K562 (cell line): ENCODE data around the gene NACA2. TPM values are rescaled to one million over a fixed set of nuclear protein-coding genes. Genes with fewer than 3 reads are reported as not detected.

Experiments
- ATAC-seq: fragments of 200-7000 bp; cut with Tn5 transposase; 3 replicates; pipeline ENCODE4 v1.9.1; 2020; ENCODE audit warnings: moderate library complexity
- BruUV-seq: library from RNA; stranded (reverse); fragments of 400-500 nt; replicated peaks from 2 replicates; lab custom pipeline; 2021; lab: Mats Ljungman, UMichigan
- CTCF ChIA-PET: fragments of 300-600 bp; formaldehyde crosslinking; extraction: SDS; loops from one replicate; lab custom pipeline; 2021; ENCODE audit warnings: low intra/inter-chr PET ratio; lab: Yijun Ruan, JAX
- POLR2A ChIA-PET: fragments of 300-600, 350-650 bp; sonication (Branson Sonifier 250); formaldehyde crosslinking; extraction: SDS; loops from one replicate; lab custom pipeline; 2021; ENCODE audit warnings: antibody characterized with exemption, inconsistent platforms; lab: Yijun Ruan, JAX
- DNase-seq, 4 experiments: peaks; one replicate each; pipeline versions ENCODE4 v3.0.0 to v3.0.0-alpha.2; 2011 to 2018; ENCODE audit warnings: low spot score in 3 of 4, mixed read lengths in 3 of 4; ENCODE audit errors: extremely low read depth in 1 of 4
- FAIRE-seq: peaks from 2 replicates; lab custom pipeline; 2011; peaks lifted over from hg19 to GRCh38; lab: Jason Lieb, UNC
- H2AFZ ChIP-seq: 2 replicates; pipeline ENCODE4 v1.6.0; 2011; ENCODE audit warnings: low read depth, low read length, control low read depth, inconsistent platforms
- H3K27ac ChIP-seq: fragments of 200-600 bp; 3 replicates; pipeline ENCODE4 v1.8.0; 2011; ENCODE audit warnings: low read depth, mild to moderate bottlenecking, control low read depth, inconsistent platforms, low read length, moderate library complexity, mixed read lengths; ENCODE audit errors: extremely low read depth
- H3K27me3 ChIP-seq, 2 experiments: fragments of 300-600 bp in 1 of 2; 2 replicates in 1 of 2; 3 replicates in 1 of 2; pipeline versions ENCODE4 v1.6.0 to v1.8.0; 2011; ENCODE audit warnings: inconsistent platforms in 2 of 2, low read length in 2 of 2, mild to moderate bottlenecking in 1 of 2, mixed read lengths in 1 of 2, moderate library complexity in 1 of 2; ENCODE audit not compliant: control insufficient read depth in 2 of 2, insufficient read depth in 2 of 2
- H3K36me3 ChIP-seq: fragments of 300-600 bp; 3 replicates; pipeline ENCODE4 v1.8.0; 2011; ENCODE audit warnings: mild to moderate bottlenecking, low read length, inconsistent platforms; ENCODE audit not compliant: control insufficient read depth, insufficient read depth
- H3K4me1 ChIP-seq, 2 experiments: fragments of 200-600 bp in 1 of 2; replicated peaks in 1 of 2; 2 replicates in 1 of 2; 3 replicates in 1 of 2; pipeline versions ENCODE4 v1.5.1 to v1.8.0; 2011; ENCODE audit warnings: inconsistent platforms in 2 of 2, low read length in 2 of 2, mild to moderate bottlenecking in 1 of 2, mixed read lengths in 1 of 2, moderate library complexity in 1 of 2; ENCODE audit not compliant: control insufficient read depth in 2 of 2, insufficient read depth in 2 of 2
- H3K4me2 ChIP-seq: 2 replicates; pipeline ENCODE4 v1.6.1; 2011; ENCODE audit warnings: low read length, control low read depth, inconsistent platforms, mixed read lengths; ENCODE audit not compliant: insufficient read depth
- H3K4me3 ChIP-seq: fragments of 200-600 bp; sonication (generic), shearing (Covaris generic); 2 replicates; pipeline ENCODE4 v1.5.1; 2016; ENCODE audit warnings: control low read depth, inconsistent platforms
- H3K79me2 ChIP-seq: fragments of 200-600 bp; 3 replicates; pipeline ENCODE4 v1.8.0; 2011; ENCODE audit warnings: low read length, inconsistent platforms; ENCODE audit not compliant: control insufficient read depth, insufficient read depth
- H3K9ac ChIP-seq, 2 experiments: 2 replicates each; pipeline versions ENCODE4 v1.6.0 to v1.6.1; 2011; ENCODE audit warnings: low read depth in 2 of 2, low read length in 2 of 2, control low read depth in 1 of 2, inconsistent platforms in 1 of 2, mild to moderate bottlenecking in 1 of 2, mixed read lengths in 1 of 2; ENCODE audit not compliant: insufficient read depth in 1 of 2
- H3K9me1 ChIP-seq: one replicate; pipeline ENCODE4 v1.6.0; 2011; ENCODE audit warnings: inconsistent platforms, mild to moderate bottlenecking, low read length, moderate library complexity; ENCODE audit not compliant: control insufficient read depth, insufficient read depth
- H3K9me3 ChIP-seq: replicated peaks from 2 replicates; pipeline ENCODE4 v1.5.1; 2011; ENCODE audit warnings: low read depth, low read length, inconsistent platforms; ENCODE audit not compliant: control insufficient read depth, insufficient read depth
- H4K20me1 ChIP-seq: replicated peaks from 2 replicates; pipeline ENCODE4 v1.6.1; 2011; ENCODE audit warnings: low read length, inconsistent platforms, mixed read lengths; ENCODE audit not compliant: control insufficient read depth, insufficient read depth
- CSDE1 ChIP-seq, 2 experiments: fragments of 450-650 bp; IDR thresholded peaks; 2 replicates each; pipeline ENCODE4 v1.6.1; 2016; ENCODE audit warnings: mild to moderate bottlenecking in 1 of 2
- KAT2B ChIP-seq: IDR thresholded peaks from one replicate; pipeline ENCODE4 v1.6.1; 2012; ENCODE audit warnings: low read depth, mild to moderate bottlenecking, control low read depth, inconsistent platforms, low read length, moderate library complexity
- MECOM ChIP-seq: fragments of 250-450 bp; sonication (Bioruptor Pico); IDR thresholded peaks from 2 replicates; pipeline ENCODE4 v1.8.0; 2022; ENCODE audit warnings: inconsistent platforms
- ZNF354B ChIP-seq: fragments of 250-450 bp; sonication (Bioruptor Pico); IDR thresholded peaks from 2 replicates; pipeline ENCODE4 v1.4.0; 2020
- WGBS: fragments of 100-300 bp; shearing (Covaris generic); methylation state at CpG from one replicate; pipeline ENCODE4 v1.1.6; 2016; ENCODE audit warnings: low coverage, mixed read lengths; ENCODE audit not compliant: insufficient coverage; ENCODE audit errors: missing lambda C conversion rate; 5-methylcytosine and 5-hydroxymethylcytosine counted together
- in situ Hi-C: fragments of 300-500 bp; cut with MboI; formaldehyde crosslinking; loops from 4 replicates; pipeline ENCODE4 v1.15.0; 2018; ENCODE audit warnings: inconsistent platforms, mixed read lengths
- intact Hi-C: fragments of 100-400 bp; cut with micrococcal nuclease; formaldehyde crosslinking; loops from 2 replicates; pipeline ENCODE4 v1.14.2; 2022
- polyA plus RNA-seq, 8 experiments: library from polyadenylated mRNA; depleted of rRNA in 4 of 8; stranded (reverse) in 5 of 8; unstranded in 3 of 8; fragments of >200 nt; fragmentation: Nextera tagmentation in 2 of 8; fragmentation: Illumina TruSeq in 1 of 8; extraction: Ambion mirVana in 2 of 8; extraction: Trizol in 1 of 8; gene quantifications; 2 replicates each; pipeline versions ENCODE4 v1.2.1 to v1.2.3, GENCODE V29; 2011 to 2014; ENCODE audit warnings: inconsistent platforms in 1 of 8, missing spikeins in 1 of 8
- total RNA-seq, 7 experiments: library from RNA; depleted of rRNA in 6 of 7; stranded (reverse); fragments of >200 nt in 6 of 7; fragmentation: Illumina TruSeq in 2 of 7; extraction: Trizol in 2 of 7; gene quantifications; 2 replicates each; pipeline versions ENCODE4 v1.2.1 to v1.2.3, GENCODE V29; 2011 to 2021; ENCODE audit warnings: low replicate concordance in 1 of 7
- TF ChIP-seq, protein P1 (sequence below), 3 experiments: fragments of 200-800 bp in 1 of 3; fragments of 250-450 bp in 1 of 3; fragments of 450-650 bp in 1 of 3; sonication (Bioruptor Pico) in 1 of 3; sonication (Bioruptor generic) in 1 of 3; formaldehyde crosslinking in 1 of 3; IDR thresholded peaks; 2 replicates each; pipeline versions ENCODE4 v1.6.1 to v1.8.0; 2016 to 2022; ENCODE audit warnings: mild to moderate bottlenecking in 2 of 3, missing genetic modification characterization in 2 of 3, missing compliant biosample characterization in 1 of 3, moderate library complexity in 1 of 3
- TF ChIP-seq, protein P2 (sequence below): sonication (generic); formaldehyde crosslinking; IDR thresholded peaks from 2 replicates; pipeline ENCODE4 v1.8.1; 2022; ENCODE audit warnings: missing genetic modification reagents
- TF ChIP-seq, protein P3 (sequence below): fragments of 450-650 bp; IDR thresholded peaks from 2 replicates; pipeline ENCODE4 v1.7.0; 2016; ENCODE audit warnings: borderline replicate concordance

NACA2 gene
- total and polyA plus RNA-seq, 9 of the 15 experiments (the other 6 are each of a cell fraction or from before 2014, with no cell fraction given) = 0.13 to 0.29 (median 0.23) TPM; not detected in 4

DNA sequence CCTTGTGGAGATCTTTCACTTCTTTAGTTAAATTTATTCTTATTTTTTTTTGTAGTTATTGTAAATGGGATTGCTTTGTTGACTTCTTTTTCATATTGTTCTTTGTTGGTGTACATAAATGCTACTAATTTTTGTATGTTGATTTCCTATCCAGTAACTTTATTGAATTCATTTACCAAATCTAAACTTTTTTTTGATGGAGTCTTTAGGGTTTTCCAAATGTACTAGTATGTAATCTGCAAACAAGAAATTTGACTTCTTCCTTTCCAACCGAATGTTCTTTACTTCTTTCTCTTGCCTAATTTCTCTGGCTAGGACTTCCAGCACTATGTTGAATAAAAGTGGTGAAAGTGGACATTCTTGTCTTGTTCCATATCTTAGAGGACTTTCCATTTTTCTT is 41.8 kb upstream of the NACA2 start:
- no peak for TF ChIP-seq ZNF354B
- TF ChIP-seq, protein P1, sequence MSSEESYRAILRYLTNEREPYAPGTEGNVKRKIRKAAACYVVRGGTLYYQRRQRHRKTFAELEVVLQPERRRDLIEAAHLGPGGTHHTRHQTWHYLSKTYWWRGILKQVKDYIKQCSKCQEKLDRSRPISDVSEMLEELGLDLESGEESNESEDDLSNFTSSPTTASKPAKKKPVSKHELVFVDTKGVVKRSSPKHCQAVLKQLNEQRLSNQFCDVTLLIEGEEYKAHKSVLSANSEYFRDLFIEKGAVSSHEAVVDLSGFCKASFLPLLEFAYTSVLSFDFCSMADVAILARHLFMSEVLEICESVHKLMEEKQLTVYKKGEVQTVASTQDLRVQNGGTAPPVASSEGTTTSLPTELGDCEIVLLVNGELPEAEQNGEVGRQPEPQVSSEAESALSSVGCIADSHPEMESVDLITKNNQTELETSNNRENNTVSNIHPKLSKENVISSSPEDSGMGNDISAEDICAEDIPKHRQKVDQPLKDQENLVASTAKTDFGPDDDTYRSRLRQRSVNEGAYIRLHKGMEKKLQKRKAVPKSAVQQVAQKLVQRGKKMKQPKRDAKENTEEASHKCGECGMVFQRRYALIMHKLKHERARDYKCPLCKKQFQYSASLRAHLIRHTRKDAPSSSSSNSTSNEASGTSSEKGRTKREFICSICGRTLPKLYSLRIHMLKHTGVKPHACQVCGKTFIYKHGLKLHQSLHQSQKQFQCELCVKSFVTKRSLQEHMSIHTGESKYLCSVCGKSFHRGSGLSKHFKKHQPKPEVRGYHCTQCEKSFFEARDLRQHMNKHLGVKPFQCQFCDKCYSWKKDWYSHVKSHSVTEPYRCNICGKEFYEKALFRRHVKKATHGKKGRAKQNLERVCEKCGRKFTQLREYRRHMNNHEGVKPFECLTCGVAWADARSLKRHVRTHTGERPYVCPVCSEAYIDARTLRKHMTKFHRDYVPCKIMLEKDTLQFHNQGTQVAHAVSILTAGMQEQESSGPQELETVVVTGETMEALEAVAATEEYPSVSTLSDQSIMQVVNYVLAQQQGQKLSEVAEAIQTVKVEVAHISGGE (CRISPR knock-in tag; IDR thresholded peaks at IDR 0.05) = peak in 1 of 3 experiments; percentile 84; a peak in 2 of 6 replicates
- TF ChIP-seq, protein P2, sequence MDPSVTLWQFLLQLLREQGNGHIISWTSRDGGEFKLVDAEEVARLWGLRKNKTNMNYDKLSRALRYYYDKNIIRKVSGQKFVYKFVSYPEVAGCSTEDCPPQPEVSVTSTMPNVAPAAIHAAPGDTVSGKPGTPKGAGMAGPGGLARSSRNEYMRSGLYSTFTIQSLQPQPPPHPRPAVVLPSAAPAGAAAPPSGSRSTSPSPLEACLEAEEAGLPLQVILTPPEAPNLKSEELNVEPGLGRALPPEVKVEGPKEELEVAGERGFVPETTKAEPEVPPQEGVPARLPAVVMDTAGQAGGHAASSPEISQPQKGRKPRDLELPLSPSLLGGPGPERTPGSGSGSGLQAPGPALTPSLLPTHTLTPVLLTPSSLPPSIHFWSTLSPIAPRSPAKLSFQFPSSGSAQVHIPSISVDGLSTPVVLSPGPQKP (CRISPR knock-in tag) = no peak
- TF ChIP-seq, protein P3, sequence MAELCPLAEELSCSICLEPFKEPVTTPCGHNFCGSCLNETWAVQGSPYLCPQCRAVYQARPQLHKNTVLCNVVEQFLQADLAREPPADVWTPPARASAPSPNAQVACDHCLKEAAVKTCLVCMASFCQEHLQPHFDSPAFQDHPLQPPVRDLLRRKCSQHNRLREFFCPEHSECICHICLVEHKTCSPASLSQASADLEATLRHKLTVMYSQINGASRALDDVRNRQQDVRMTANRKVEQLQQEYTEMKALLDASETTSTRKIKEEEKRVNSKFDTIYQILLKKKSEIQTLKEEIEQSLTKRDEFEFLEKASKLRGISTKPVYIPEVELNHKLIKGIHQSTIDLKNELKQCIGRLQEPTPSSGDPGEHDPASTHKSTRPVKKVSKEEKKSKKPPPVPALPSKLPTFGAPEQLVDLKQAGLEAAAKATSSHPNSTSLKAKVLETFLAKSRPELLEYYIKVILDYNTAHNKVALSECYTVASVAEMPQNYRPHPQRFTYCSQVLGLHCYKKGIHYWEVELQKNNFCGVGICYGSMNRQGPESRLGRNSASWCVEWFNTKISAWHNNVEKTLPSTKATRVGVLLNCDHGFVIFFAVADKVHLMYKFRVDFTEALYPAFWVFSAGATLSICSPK = no peak
- TF ChIP-seq KAT2B = no peak
- TF ChIP-seq CSDE1 (IDR thresholded peaks at IDR 0.05) = no peak
- no peak for TF ChIP-seq MECOM (CRISPR knock-in tag)
- H2AFZ ChIP-seq = no peak overlapping the region
- H3K9me3 ChIP-seq = 0 out of 2 replicates have a peak, but pooled peaks cover 3% of the 10 kb centered on the region
- DNase-seq = no peak
- in situ Hi-C loops (no loop called here), intact Hi-C loops (no loop called here)
- no peak overlapping the region for H3K27ac ChIP-seq
- H3K4me1 ChIP-seq = no peaks in the 10 kb centered on the region
- H3K79me2 ChIP-seq = no peaks in the 10 kb centered on the region
- no peak for FAIRE-seq
- no peaks in the 10 kb centered on the region for H3K36me3 ChIP-seq
- no peak overlapping the region for H3K4me3 ChIP-seq
- POLR2A ChIA-PET = interaction anchor here (0.6 kb wide), 1 partner anchor 1812 kb away, joined by 4 read pairs; no protein-coding TSS in a partner anchor
- H3K4me2 ChIP-seq = no peak overlapping the region
- ATAC-seq = no peak
- BruUV-seq = no TSS peak
- CTCF ChIA-PET = no interaction called here
- no peaks in the 10 kb centered on the region for H3K9me1 ChIP-seq
- 0% methylated on average over 1 of the region's 1 CpG for WGBS
- no peak overlapping the region for H3K9ac ChIP-seq
- H3K27me3 ChIP-seq = no peaks in the 10 kb centered on the region; a peak in 2 of 5 replicates
- H4K20me1 ChIP-seq = no peaks in the 10 kb centered on the region
